T-helper 2 cell treated with Interferon-gamma antibody and Interleukin-4, amounts not matched to agents 5 μg/mL and 100 μg/mL, for 36 hours (primary cell): ENCODE results near the gene TMEM132C.

ENCODE experiments used
- DNase-seq: peaks from one replicate; pipeline ENCODE4 v3.0.0; 2021; ENCODE audit warnings: low spot score
- H3K27ac Mint-ChIP-seq: one replicate; pipeline ENCODE4 v1.8.0; 2021; ENCODE audit warnings: mild to moderate bottlenecking, mixed read lengths
- H3K27me3 Mint-ChIP-seq: one replicate; pipeline ENCODE4 v1.8.0; 2021; ENCODE audit warnings: low read depth, mixed read lengths
- H3K36me3 Mint-ChIP-seq: one replicate; pipeline ENCODE4 v1.8.0; 2021; ENCODE audit warnings: low read depth, mixed read lengths
- H3K4me1 Mint-ChIP-seq: one replicate; pipeline ENCODE4 v1.8.0; 2021; ENCODE audit warnings: low read depth, mixed read lengths
- H3K4me3 Mint-ChIP-seq: one replicate; pipeline ENCODE4 v1.8.0; 2022; ENCODE audit warnings: mild to moderate bottlenecking, moderate library complexity, mixed read lengths
- H3K9me3 Mint-ChIP-seq: one replicate; pipeline ENCODE4 v1.8.0; 2021; ENCODE audit warnings: mixed read lengths

Gene TMEM132C

DNA sequence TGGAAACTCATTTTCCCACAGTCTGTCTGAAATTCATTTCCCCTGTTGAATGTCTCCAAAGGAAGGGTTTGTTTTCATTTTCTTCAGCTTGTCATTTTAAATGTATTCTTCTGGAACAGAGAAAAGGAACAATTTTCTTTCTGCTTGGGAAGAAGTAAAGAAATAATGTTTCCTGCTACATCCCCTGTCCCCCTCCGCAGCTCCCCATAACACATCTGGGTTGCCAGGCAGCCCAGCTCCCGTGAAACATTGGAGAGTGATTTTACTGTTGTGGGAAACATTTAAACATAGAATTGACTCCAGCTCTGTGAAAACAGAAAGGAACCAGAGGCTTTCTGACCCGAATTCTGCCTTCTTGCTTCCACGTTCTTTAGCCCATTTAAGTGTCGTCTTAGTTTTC, 159.5 kb downstream of the TMEM132C start:
- Mint-ChIP-seq H3K36me3 (no peaks in the 10 kb centered on the region), H3K9me3 (peaks cover 6% of the 10 kb centered on the region), H3K4me1 (no peaks in the 10 kb centered on the region), H3K27ac (no peak overlapping the region), H3K27me3 (no peaks in the 10 kb centered on the region), H3K4me3 (no peak overlapping the region)
- DNase-seq = no peak

DNA sequence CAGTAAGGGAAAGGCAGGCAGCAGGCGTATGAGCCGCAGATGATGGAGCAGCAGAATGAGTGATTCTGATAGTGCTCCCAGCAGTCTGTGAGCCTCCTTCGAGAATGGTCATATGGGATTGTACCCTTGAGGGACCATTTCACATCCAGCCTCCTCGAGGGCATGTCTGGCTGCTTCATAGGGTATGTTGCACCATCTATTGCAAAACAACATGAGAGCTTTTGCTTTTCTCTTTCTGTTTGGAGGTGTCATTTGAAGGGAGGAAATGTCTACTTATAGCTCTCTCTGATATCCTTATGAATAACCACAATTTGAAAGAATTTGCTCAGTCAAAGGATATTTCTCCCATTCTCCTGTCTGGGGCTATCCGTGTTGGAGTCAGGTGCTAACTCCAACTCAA, 172.8 kb downstream of the TMEM132C start:
- Mint-ChIP-seq H3K27ac (no peak overlapping the region), H3K36me3 (no peaks in the 10 kb centered on the region), H3K4me1 (no peaks in the 10 kb centered on the region), H3K27me3 (no peaks in the 10 kb centered on the region), H3K9me3 (peaks cover 9% of the 10 kb centered on the region), H3K4me3 (no peak overlapping the region)
- no peak for DNase-seq

DNA sequence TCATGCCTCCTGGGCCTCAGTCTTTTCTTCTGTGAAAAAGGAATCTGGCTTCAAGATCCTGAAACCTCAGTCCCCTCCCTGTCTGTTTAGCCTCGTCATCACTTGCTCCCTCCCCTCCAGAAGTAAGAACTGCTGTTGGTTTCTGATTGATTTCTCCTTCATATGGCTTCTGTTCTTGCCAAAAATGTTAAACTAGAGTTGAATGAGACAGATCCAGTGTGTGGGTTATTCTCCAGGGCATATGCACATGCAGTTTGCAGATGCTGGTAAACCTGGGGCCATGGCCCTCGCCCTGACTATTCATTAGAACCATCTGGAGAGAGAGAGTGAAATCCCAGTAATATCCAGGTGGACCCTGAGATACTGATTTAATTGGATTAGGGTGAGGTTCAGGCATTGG, 175.1 kb downstream of the TMEM132C start:
- Mint-ChIP-seq H3K4me3 (no peak overlapping the region), H3K27me3 (no peaks in the 10 kb centered on the region), H3K27ac (no peak overlapping the region), H3K9me3 (peaks cover 9% of the 10 kb centered on the region), H3K36me3 (no peaks in the 10 kb centered on the region), H3K4me1 (no peaks in the 10 kb centered on the region)
- DNase-seq = no peak

DNA sequence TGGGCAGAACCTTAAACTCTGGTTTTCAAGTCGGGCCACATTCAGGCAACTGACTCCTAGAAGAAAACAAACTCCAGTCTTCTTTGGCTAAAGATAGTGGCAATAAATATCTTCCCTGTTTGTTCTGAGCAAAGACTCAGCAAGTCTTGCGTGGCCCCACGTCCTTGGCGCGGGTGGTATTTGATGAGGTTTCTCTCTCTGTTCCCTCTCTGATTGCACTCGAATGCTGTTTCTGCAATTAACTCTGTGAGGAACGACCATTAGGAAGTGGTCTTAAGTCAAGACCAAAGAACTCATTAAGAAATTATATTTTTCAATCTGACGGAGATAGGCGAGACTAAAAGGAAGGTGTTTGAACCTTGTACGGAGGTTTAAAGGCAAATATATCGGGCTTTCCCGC, 177.6 kb downstream of the TMEM132C start:
- Mint-ChIP-seq H3K4me3 (no peak overlapping the region), H3K9me3 (peaks cover 3% of the 10 kb centered on the region), H3K27me3 (no peaks in the 10 kb centered on the region), H3K36me3 (no peaks in the 10 kb centered on the region), H3K27ac (no peak overlapping the region), H3K4me1 (no peaks in the 10 kb centered on the region)
- DNase-seq = no peak

DNA sequence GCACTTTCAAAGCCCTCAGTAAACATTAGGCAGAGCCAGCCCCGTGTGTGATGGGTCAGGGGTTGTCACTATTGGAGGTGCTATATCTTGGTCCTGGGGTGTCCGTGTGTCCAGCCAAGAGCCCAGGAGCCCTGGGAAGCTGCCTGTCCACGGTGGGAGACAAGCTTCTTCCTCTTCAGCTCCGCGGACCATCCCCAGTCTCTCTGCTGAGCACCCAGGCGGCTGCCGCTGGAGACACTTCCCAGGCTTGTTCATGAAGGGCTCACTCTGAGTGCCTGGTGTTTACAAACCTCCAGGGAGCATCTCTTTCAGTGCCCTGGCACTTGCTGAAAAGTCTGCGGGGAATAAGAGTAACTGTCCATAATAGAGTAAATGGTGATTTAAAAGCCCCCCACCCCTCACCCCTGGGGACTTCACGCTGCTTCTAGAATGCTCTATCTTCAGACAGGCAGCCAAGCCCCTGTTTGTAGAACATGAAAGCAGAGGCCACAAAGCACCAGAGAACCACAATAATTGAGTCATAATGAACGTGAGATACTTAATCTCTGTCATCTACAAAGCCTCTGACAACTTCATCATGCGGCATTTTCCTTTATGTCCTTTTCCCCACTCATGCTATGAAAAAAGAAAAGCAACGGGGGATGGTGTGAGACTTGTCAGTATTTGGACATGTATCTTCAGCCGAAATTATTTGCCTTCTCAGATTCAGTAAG, 178.6 kb downstream of the TMEM132C start:
- no peak overlapping the region for H3K27ac Mint-ChIP-seq
- H3K4me3 Mint-ChIP-seq = no peak overlapping the region
- H3K36me3 Mint-ChIP-seq = no peaks in the 10 kb centered on the region
- no peaks in the 10 kb centered on the region for H3K4me1 Mint-ChIP-seq
- H3K9me3 Mint-ChIP-seq = no peaks in the 10 kb centered on the region
- DNase-seq = no peak
- H3K27me3 Mint-ChIP-seq = no peaks in the 10 kb centered on the region

DNA sequence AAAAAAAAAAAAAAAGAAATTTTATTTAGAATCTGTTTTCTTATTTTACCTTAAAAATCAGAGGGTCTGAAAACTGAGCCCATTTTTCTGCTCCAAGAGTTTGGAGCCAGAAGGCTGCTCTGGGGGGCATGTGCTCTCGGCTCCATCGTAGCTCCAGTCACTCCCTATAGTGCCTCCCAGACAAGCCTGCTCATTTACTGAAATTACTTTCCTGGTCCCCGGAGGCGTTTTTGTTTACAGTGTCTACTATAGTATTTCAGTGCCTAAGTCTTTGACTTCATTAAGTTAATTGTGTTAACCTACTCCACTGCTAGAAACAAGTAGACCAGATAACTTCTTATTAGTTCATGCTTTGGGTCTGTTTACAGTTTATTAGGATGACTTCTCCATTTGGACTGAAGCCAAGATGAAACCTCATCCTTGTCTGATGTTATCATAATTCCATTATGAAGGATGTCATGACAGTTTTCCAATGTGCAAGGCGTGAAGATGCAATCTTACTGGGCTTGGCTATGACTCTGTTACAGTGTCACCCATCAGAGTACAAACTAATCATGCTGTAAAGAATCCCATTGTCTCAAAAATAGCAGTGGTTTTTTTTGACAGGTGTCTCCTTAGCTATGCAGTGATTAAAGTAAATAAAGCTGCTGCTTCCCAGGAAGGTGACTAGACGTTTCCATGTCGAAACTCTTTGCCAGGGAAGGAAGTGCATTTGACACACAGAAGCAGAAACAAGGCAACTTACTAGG, 182.3 kb downstream of the TMEM132C start:
- H3K4me3 Mint-ChIP-seq = no peak overlapping the region
- DNase-seq = no peak
- no peaks in the 10 kb centered on the region for H3K36me3 Mint-ChIP-seq
- H3K4me1 Mint-ChIP-seq = no peaks in the 10 kb centered on the region
- H3K27ac Mint-ChIP-seq = no peak overlapping the region
- no peaks in the 10 kb centered on the region for H3K27me3 Mint-ChIP-seq
- H3K9me3 Mint-ChIP-seq = peaks cover 6% of the 10 kb centered on the region

DNA sequence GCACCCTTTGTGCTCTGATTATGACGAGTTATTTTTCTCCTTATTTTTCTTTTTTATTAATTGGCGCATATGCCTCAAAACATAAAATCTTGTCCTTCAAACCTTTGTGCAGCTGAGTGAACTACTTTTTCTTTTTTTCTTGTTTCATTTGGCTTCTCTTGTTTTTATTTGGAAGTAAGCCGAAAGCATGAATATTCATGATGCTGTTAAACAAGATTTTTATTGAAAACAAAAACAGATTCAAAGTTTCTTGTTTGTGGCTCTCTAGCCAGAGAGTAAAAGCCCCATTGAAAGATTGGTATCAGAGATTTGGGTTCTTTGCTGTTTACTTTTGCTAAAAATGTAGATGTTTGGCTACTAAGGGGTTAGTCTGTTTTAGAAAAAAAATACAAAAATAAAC, 183.8 kb downstream of the TMEM132C start:
- Mint-ChIP-seq H3K4me1 (no peaks in the 10 kb centered on the region), H3K36me3 (no peaks in the 10 kb centered on the region), H3K9me3 (peaks cover 17% of the 10 kb centered on the region), H3K27ac (no peak overlapping the region), H3K27me3 (no peaks in the 10 kb centered on the region), H3K4me3 (no peak overlapping the region)
- no peak for DNase-seq

DNA sequence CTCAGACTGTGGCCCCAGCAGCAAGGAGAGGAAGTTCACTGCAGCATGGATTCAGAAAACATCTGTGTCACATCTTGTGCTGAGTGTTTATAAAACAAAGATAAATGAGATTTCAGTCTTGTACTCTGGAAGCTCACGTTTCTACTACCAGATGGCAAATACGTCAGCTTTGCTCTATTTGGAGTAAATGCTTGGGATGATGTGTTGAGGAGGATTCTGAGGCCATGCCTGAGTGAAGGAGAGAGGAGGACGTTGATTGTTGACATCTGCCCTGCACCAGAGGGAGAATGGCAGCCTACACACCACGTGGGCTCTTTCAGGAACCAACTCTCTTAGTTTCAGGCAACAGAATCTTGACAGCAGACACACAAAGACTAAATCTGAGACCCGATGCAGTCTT, 188.9 kb downstream of the TMEM132C start:
- no peaks in the 10 kb centered on the region for H3K36me3 Mint-ChIP-seq
- H3K4me1 Mint-ChIP-seq = no peaks in the 10 kb centered on the region
- no peaks in the 10 kb centered on the region for H3K27me3 Mint-ChIP-seq
- no peak overlapping the region for H3K27ac Mint-ChIP-seq
- H3K4me3 Mint-ChIP-seq = no peak overlapping the region
- DNase-seq = no peak
- H3K9me3 Mint-ChIP-seq = peaks cover 24% of the 10 kb centered on the region

DNA sequence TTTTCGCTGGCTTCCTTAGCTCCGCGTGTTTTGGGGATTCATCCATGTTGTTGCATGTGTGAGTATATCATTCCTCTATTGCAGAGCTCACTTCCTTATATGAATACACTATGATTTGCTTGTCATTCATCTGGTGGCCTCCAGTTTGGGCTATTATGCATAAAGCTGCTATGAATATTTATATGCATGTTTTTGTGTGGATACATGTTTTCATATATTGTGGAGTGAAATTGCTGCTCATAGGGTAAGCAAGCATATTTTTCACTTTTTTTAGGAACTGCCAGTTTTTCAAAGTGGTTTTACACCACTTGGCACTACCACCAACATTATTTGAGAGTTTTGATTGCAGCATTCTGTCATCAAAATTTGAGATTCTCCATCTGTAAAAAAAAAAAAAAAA, 190.0 kb downstream of the TMEM132C start:
- Mint-ChIP-seq H3K9me3 (peaks cover 24% of the 10 kb centered on the region), H3K27me3 (no peaks in the 10 kb centered on the region), H3K27ac (no peak overlapping the region), H3K36me3 (no peaks in the 10 kb centered on the region), H3K4me1 (no peaks in the 10 kb centered on the region), H3K4me3 (no peak overlapping the region)
- DNase-seq = no peak

DNA sequence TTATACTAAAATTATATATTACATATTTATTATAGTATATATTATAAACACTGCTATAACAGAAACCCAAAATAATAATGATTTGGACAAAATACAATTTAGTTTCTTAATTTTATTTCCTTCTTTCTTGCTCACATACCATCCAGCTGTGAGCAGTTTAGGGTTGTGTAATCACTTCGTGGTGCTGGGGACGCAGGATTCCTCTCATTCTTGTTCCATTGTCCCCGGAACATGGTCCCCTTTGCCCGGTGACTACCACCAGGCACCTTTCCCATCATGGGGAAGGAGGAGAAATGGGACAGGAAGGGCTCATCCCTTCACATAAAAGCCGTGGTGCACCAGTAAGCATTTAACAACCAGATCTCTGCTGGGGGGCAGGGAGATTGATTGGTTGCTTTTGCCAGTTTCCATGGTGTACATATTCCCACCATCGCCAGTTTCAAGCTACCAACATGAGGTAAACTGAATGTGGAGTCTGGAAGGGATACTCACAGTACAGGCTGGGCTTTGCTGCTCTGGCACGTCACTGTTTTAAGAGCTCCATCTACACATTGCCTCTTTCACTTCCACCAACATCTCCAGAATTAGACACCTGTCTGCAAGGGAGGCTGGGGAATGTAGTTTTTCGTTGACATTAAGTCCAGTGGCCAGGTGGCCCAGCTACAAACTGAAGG, 191.5 kb downstream of the TMEM132C start:
- H3K27me3 Mint-ChIP-seq = no peaks in the 10 kb centered on the region
- no peak overlapping the region for H3K4me3 Mint-ChIP-seq
- no peak overlapping the region for H3K27ac Mint-ChIP-seq
- H3K36me3 Mint-ChIP-seq = no peaks in the 10 kb centered on the region
- H3K4me1 Mint-ChIP-seq = no peaks in the 10 kb centered on the region
- DNase-seq = no peak
- H3K9me3 Mint-ChIP-seq = peaks cover 28% of the 10 kb centered on the region

DNA sequence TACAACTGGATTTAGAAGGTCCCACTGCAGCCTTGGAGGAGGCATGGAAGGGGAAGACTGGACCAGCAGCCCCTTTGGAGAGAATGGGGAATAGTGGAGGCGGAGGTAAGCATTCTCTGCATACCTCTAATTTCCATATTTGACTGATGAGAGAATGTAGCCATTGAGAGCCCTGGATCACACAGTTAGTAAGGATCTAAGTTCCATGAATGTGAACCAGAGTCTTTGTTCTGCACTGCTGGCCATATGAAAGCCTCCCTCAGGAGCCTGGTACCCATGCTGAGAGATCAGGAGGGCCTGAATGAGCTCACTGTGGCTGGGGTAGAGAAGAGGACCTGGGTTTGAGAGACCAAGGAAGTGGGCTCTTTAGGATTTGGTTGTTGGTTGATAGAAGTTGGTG, 192.1 kb downstream of the TMEM132C start:
- DNase-seq = no peak
- no peak overlapping the region for H3K4me3 Mint-ChIP-seq
- H3K27ac Mint-ChIP-seq = no peak overlapping the region
- no peaks in the 10 kb centered on the region for H3K27me3 Mint-ChIP-seq
- H3K4me1 Mint-ChIP-seq = no peaks in the 10 kb centered on the region
- no peaks in the 10 kb centered on the region for H3K36me3 Mint-ChIP-seq
- H3K9me3 Mint-ChIP-seq = peaks cover 24% of the 10 kb centered on the region

DNA sequence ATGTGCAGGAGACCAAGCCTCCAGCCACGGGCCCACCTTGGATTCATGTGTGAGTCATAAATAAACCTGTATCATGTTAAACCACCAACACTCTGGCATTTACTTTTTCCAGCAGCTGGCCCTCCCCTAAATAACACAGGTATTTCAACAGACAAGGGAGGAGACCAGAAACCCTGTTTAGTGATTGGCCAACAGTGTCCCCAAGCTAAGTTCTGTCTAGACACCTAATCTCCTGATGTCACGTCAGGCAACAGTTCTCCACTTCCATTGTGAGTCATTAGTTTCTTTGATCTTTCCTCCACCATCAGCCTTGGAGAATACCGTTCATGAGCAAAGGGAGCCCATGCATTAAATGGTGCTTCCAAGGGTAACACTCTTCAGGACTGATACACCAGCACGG, 196.9 kb downstream of the TMEM132C start:
- Mint-ChIP-seq H3K4me1 (no peaks in the 10 kb centered on the region), H3K27me3 (no peaks in the 10 kb centered on the region), H3K27ac (no peak overlapping the region), H3K4me3 (no peak overlapping the region), H3K36me3 (no peaks in the 10 kb centered on the region), H3K9me3 (peaks cover 18% of the 10 kb centered on the region)
- DNase-seq = no peak

DNA sequence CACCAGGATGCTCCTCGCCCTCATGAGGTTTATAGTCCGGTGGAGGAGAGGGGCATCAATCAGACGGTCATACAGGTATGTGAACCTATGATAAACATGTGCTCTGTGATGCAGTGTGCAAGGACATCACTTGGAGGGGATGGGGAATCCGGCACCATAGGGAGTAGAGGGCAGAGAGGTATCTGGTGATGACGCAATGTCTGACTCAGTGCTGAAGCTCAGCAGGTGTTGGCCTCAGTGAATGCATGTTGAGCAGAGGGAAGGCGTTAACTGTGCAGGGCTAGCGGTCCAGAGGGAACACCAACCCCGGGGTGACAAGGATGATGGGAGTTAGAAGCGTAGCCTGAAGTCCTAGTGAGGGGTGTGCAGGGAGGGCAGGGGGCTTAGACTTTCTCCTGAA, 200.9 kb downstream of the TMEM132C start:
- DNase-seq = no peak
- Mint-ChIP-seq H3K4me3 (no peak overlapping the region), H3K9me3 (peaks cover 14% of the 10 kb centered on the region), H3K27ac (no peak overlapping the region), H3K36me3 (no peaks in the 10 kb centered on the region), H3K4me1 (no peaks in the 10 kb centered on the region), H3K27me3 (no peaks in the 10 kb centered on the region)

DNA sequence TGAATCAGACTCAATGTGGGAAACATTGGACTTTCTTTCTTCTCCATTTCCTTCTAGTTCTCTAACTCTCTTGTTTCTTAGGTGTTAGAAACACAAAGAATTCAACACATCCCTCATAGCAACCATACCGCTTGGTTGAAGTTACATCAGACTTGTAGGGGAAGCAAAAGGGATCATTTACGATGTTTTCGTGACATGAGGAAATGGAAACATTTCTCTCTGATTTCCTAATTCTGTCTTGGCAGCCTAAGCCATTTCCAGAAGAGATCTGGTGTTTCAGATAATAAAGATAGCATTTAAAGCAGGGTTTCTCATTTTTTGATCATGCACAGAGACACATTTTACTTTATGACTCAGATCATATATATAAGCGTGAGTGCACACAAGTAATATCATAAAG, 202.0 kb downstream of the TMEM132C start:
- no peaks in the 10 kb centered on the region for H3K36me3 Mint-ChIP-seq
- H3K27ac Mint-ChIP-seq = no peak overlapping the region
- no peak for DNase-seq
- H3K27me3 Mint-ChIP-seq = no peaks in the 10 kb centered on the region
- H3K9me3 Mint-ChIP-seq = peaks cover 23% of the 10 kb centered on the region
- H3K4me3 Mint-ChIP-seq = no peak overlapping the region
- no peaks in the 10 kb centered on the region for H3K4me1 Mint-ChIP-seq
